OCI-LY1 (cell line): ENCODE data around the gene TMOD3.

Source experiments
- CTCF ChIP-seq: fragments of 200-600 bp; sonication (generic), shearing (Covaris generic); IDR thresholded peaks from 2 replicates; pipeline ENCODE4 v1.5.1; 2017; ENCODE audit warnings: mild to moderate bottlenecking, antibody characterized with exemption, low read length, moderate library complexity, mixed read lengths
- EZH2 ChIP-seq: fragments of 200-600 bp; sonication (generic), shearing (Covaris generic); IDR thresholded peaks from 2 replicates; pipeline ENCODE4 v1.8.0; 2017; ENCODE audit warnings: borderline replicate concordance, mixed run types, mild to moderate bottlenecking, antibody characterized with exemption, low read length, moderate library complexity, mixed read lengths

GRCh38 chr15:51879555-51879954, 50.1 kb downstream of the TMOD3 start:
- no peak for TF ChIP-seq EZH2
- no peak for TF ChIP-seq CTCF
